ENCODE data around the gene PLPPR1.
"Not testable (repeated sequence)": the region's sequence is repeated elsewhere in the genome, so short reads cannot be mapped to it uniquely, and the experiment has no call there.

PLPPR1 gene

DNA sequence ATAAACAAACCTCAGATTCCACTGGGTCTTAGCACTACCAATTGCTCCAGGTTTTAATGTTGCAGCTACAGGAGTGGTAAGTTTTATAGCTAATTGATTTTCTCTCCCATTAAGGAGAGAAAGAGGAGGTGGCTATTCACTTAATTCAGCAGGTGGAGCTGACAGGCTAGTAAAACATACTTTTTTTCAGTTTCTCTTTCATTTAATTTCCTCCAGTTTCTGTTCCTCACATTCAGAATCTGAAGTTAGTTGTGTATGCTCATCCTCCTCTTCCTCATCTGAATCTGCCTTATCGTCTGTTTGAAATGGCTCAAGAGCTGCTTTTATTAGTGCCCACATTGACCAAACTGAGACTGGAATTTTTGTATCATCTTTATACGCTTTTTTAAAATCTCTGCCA lies 98.0 kb downstream of the PLPPR1 start:
- DNase-seq, result no peak
- no peaks in the 10 kb centered on the region for H3K27me3 Mint-ChIP-seq
- peaks cover 7% of the 10 kb centered on the region for H3K9me3 Mint-ChIP-seq
- no peak overlapping the region for H3K27ac Mint-ChIP-seq
- H3K36me3 Mint-ChIP-seq (ENCODE audit: low read depth), result no peaks in the 10 kb centered on the region
- H3K4me1 Mint-ChIP-seq (ENCODE audit: low read depth), result no peaks in the 10 kb centered on the region
- H3K4me3 Mint-ChIP-seq, result no peak overlapping the region

DNA sequence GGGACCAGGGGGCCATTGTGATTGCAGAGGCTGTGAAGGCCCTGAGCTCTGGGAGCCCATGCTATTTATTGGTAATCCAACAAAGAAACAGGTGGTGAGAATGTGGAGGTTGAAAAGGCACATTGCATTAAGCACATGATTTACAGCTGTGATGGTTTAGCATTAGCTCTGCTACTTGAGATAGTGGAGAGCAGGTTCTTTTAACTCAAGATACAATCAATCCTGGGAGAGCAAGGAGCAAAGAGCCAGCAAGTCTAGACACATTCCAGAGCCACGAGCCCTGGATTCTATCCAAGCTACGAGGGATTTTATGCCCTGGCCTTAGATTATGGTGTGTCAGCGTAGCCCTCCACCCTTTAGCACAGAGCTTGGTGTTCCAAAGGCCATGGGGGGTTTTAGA lies 98.8 kb downstream of the PLPPR1 start:
- not testable (repeated sequence) for H3K4me3 Mint-ChIP-seq; H3K36me3 Mint-ChIP-seq (ENCODE audit: low read depth); H3K4me1 Mint-ChIP-seq (ENCODE audit: low read depth); H3K9me3 Mint-ChIP-seq; H3K27ac Mint-ChIP-seq; DNase-seq; H3K27me3 Mint-ChIP-seq

DNA sequence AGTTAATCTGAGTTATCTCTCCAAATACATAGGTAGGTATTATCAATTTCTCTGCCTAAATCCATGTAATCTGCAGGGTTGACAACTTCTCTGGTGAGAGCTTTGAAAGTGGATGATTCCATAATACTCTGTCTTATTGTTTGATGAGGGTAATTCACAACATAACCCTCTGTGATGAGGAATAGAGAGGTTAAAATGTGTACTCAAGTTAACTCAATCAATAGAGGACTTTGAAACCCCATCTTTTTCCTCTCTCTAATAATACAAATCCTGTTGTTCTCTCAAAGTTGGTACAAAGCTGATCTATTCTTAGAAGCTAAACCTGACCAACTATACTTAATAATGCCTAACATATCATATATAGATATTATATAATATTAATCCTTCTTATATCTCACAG lies 100.1 kb downstream of the PLPPR1 start:
- H3K4me3 Mint-ChIP-seq, result no peak overlapping the region
- no peaks in the 10 kb centered on the region for H3K27me3 Mint-ChIP-seq
- H3K36me3 Mint-ChIP-seq (ENCODE audit: low read depth), result no peaks in the 10 kb centered on the region
- H3K27ac Mint-ChIP-seq, result no peak overlapping the region
- H3K4me1 Mint-ChIP-seq (ENCODE audit: low read depth), result no peaks in the 10 kb centered on the region
- no peak for DNase-seq
- H3K9me3 Mint-ChIP-seq, result no peaks in the 10 kb centered on the region

DNA sequence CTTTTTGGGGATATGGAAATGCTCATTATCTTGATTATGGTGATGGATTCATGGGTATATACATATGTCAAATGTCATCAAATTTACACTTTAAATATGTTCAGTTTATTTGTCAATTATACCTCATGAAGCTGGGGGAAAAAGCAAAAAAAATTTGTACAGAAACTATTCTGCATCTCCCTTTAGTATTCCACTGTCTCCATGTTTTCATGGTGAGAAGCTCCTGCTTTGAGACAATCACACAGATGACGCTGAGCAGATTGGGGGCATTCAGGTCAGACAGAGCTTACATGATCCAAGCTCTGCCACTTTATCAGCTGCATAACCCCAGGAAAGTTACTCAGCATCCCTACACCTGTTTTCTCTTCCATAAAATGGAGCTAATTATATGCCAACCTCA lies 101.5 kb downstream of the PLPPR1 start:
- no peaks in the 10 kb centered on the region for H3K9me3 Mint-ChIP-seq
- H3K27me3 Mint-ChIP-seq, result no peaks in the 10 kb centered on the region
- no peak overlapping the region for H3K27ac Mint-ChIP-seq
- DNase-seq, result no peak
- no peaks in the 10 kb centered on the region for H3K36me3 Mint-ChIP-seq (ENCODE audit: low read depth)
- no peaks in the 10 kb centered on the region for H3K4me1 Mint-ChIP-seq (ENCODE audit: low read depth)
- H3K4me3 Mint-ChIP-seq, result no peak overlapping the region

DNA sequence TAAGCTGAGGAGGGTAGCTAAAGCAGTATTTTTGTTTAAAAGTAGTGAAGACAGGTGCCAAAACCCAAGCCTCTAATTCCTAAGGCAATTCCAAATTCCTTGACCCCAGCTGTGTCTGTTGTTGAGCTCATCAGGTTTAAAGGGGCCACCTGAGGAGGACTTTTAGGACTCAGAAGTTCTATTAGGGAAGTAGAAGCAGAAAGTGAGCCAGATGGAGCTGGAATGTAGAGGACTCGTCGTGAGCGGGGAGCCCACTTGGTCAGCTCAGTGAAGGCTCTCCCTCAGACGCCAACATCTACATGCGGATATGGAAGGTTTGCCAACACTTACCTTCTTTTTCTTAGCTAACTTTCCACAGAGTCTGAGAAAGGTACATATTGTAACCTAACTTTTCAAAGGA lies 102.8 kb downstream of the PLPPR1 start:
- H3K4me3 Mint-ChIP-seq, result no peak overlapping the region
- no peaks in the 10 kb centered on the region for H3K9me3 Mint-ChIP-seq
- DNase-seq, result no peak
- H3K36me3 Mint-ChIP-seq (ENCODE audit: low read depth), result no peaks in the 10 kb centered on the region
- H3K27me3 Mint-ChIP-seq, result no peaks in the 10 kb centered on the region
- H3K27ac Mint-ChIP-seq, result no peak overlapping the region
- H3K4me1 Mint-ChIP-seq (ENCODE audit: low read depth), result no peaks in the 10 kb centered on the region

DNA sequence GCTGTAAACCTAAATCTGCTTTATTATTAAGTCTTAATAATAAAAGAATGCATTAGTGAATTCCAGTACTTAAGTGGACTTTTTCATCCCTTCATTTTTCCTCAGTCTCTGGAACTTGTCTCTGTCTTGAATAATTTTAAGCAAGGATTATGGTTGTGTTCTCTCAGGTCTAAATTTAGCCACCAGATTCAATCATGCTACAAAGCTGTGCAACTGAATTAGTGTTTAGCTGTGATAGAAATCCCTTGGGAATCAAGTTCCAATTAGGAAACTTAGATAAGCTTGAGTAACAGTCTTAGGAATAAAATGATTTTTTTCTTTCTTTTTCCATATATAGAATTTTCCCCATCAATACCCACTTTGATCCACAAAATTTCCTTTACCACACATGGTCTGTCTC lies 104.3 kb downstream of the PLPPR1 start:
- H3K27me3 Mint-ChIP-seq, result no peaks in the 10 kb centered on the region
- no peak overlapping the region for H3K27ac Mint-ChIP-seq
- no peaks in the 10 kb centered on the region for H3K9me3 Mint-ChIP-seq
- H3K36me3 Mint-ChIP-seq (ENCODE audit: low read depth), result no peaks in the 10 kb centered on the region
- no peak overlapping the region for H3K4me3 Mint-ChIP-seq
- DNase-seq, result no peak
- H3K4me1 Mint-ChIP-seq (ENCODE audit: low read depth), result no peaks in the 10 kb centered on the region

DNA sequence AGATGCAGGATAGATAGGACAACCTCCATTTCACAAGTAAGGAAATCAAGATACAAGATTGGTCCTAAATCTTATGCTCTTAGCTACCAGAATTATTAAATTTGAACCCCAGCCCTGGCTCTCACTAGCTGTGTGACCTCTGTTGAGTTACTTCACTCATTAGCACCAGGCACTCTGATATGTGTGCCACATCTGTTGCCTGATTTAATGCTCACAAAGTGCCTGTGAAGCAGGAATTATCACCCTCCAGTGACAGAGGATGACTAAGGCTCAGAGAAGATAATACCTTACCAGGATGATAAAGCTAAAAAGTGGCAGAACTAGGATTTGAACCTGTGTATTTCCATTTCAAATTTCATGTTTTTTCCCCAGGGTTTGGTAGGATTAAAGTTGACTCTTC lies 110.0 kb downstream of the PLPPR1 start:
- Mint-ChIP-seq H3K36me3 (ENCODE audit: low read depth) (no peaks in the 10 kb centered on the region), H3K9me3 (no peaks in the 10 kb centered on the region), H3K4me1 (ENCODE audit: low read depth) (no peaks in the 10 kb centered on the region), H3K27ac (no peak overlapping the region), H3K27me3 (no peaks in the 10 kb centered on the region), H3K4me3 (no peak overlapping the region)
- no peak for DNase-seq

DNA sequence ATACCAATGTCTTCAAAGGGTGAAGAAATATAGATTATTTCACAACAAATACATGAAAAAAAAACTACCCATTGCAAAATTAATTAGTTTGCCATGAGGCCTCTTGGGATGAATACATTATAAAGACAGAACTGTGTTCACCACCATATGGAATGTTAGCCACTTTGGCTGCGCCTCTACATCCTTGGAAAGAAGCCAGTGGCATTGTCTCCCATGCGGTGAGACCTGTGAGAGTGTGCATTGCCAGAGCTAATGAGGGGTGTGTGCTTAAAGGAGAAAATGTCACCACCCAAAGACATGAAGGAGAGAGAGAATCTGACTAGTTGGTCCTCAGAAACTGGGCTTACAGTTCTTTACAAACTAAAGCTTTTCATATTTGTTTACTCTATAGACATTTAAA lies 110.6 kb downstream of the PLPPR1 start:
- Mint-ChIP-seq H3K9me3 (no peaks in the 10 kb centered on the region), H3K27me3 (no peaks in the 10 kb centered on the region), H3K4me3 (no peak overlapping the region), H3K27ac (no peak overlapping the region), H3K36me3 (ENCODE audit: low read depth) (no peaks in the 10 kb centered on the region), H3K4me1 (ENCODE audit: low read depth) (no peaks in the 10 kb centered on the region)
- no peak for DNase-seq

DNA sequence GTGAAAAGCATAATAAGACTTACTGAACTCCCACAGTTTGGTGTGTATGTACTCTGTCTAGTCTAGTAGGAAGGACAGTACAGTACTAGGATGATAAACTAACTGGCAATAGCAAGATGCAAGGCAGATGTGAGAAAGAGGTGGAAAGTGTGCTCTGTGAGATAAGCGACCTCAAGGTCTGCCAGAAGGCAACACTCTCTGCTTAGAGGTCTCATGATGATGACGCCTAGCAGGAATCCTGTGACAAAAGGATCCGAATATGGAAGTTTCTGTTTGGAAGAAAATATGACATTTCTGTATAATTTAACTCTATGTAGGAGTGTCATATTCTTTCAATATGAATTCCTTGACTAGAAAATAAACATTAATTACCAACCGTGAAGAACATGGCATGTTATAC lies 112.2 kb downstream of the PLPPR1 start:
- Mint-ChIP-seq H3K36me3 (ENCODE audit: low read depth) (no peaks in the 10 kb centered on the region), H3K4me1 (ENCODE audit: low read depth) (no peaks in the 10 kb centered on the region), H3K27me3 (no peaks in the 10 kb centered on the region), H3K27ac (no peak overlapping the region), H3K4me3 (no peak overlapping the region), H3K9me3 (no peaks in the 10 kb centered on the region)
- no peak for DNase-seq

DNA sequence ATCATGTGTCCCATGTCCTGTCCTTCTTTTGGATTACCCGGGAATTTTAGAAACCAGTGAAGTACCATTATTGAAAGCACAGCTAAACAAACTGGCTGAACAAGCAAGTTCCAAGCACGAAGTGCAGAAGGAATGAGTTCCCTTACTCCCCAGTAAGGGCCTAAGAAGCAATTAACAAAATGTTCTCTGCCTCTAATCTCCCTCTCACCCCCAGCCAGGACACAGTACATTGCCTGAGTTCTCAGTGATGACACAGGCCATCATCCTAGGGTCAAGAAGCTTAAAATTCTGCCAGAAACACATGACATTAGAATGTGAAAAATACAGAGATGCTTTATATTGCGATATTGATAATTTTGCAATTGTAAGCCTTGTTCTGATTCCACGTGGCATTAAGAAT lies 118.0 kb downstream of the PLPPR1 start:
- H3K4me1 Mint-ChIP-seq (ENCODE audit: low read depth), result no peaks in the 10 kb centered on the region
- H3K36me3 Mint-ChIP-seq (ENCODE audit: low read depth), result no peaks in the 10 kb centered on the region
- H3K4me3 Mint-ChIP-seq, result no peak overlapping the region
- DNase-seq, result no peak
- H3K27me3 Mint-ChIP-seq, result no peaks in the 10 kb centered on the region
- peaks cover 4% of the 10 kb centered on the region for H3K9me3 Mint-ChIP-seq
- no peak overlapping the region for H3K27ac Mint-ChIP-seq

DNA sequence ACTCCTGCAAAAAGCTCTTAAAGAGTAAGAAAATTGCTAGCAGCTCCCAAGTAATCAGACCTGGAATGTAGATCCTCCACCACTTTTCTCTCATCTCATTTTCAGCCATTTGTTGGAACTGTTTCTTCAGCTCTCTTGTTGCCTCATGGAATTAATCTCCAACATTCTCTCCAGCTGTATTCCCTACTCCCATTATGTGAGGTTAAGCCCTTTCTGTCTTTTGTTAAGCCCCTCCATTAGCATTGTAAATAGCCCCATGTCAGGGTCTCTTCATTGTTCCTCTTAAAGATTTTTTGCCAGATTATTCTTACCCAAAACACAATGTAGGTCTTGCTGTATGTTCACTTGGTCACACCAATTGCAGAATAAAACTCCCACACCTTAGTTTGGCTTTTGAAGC lies 119.8 kb downstream of the PLPPR1 start:
- Mint-ChIP-seq H3K27ac (no peak overlapping the region), H3K36me3 (ENCODE audit: low read depth) (no peaks in the 10 kb centered on the region), H3K9me3 (peaks cover 6% of the 10 kb centered on the region), H3K27me3 (no peaks in the 10 kb centered on the region), H3K4me1 (ENCODE audit: low read depth) (no peaks in the 10 kb centered on the region), H3K4me3 (no peak overlapping the region)
- no peak for DNase-seq

DNA sequence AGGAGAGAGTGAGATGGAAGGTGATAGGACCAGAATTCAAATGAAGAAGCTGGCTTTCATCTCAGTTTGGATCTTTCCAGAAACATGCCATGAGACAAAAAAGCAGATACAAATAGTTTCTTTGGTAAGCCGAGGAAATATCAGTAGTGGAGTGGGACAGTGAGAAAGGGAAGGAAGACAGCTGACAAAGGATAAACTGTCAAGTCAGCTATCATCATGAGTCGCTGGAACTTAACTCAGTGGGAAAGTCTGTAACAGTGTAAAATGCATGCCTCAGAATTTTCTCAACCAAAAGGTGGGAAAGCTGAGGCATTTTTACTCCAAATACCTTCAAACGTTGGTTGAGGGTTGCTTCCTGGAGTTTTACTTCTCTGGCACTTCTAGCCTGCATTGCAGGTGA lies 129.8 kb downstream of the PLPPR1 start:
- Mint-ChIP-seq H3K27ac (no peak overlapping the region), H3K27me3 (no peaks in the 10 kb centered on the region), H3K36me3 (ENCODE audit: low read depth) (no peaks in the 10 kb centered on the region), H3K9me3 (no peaks in the 10 kb centered on the region), H3K4me3 (no peak overlapping the region), H3K4me1 (ENCODE audit: low read depth) (no peaks in the 10 kb centered on the region)
- no peak for DNase-seq

DNA sequence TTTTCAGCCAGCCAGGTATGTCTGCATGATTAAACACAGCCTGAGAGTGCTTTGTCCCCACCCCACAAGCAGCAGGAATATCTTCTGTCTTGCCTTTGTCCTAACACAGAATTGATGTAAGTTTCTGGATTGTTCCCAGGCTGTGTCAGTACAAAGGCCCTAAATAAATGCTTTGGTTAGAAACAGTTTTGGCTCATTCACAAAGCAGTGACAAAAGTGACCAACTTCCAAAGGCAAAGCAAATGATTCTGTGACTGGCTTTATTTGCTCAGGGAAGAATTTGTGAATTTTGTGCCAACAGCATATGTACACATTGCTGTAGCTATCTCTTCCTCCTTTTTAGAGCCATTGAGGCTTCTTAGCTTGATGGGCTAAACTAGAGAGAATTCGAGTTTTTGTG lies 133.7 kb downstream of the PLPPR1 start:
- no peaks in the 10 kb centered on the region for H3K27me3 Mint-ChIP-seq
- H3K4me1 Mint-ChIP-seq (ENCODE audit: low read depth), result no peaks in the 10 kb centered on the region

DNA sequence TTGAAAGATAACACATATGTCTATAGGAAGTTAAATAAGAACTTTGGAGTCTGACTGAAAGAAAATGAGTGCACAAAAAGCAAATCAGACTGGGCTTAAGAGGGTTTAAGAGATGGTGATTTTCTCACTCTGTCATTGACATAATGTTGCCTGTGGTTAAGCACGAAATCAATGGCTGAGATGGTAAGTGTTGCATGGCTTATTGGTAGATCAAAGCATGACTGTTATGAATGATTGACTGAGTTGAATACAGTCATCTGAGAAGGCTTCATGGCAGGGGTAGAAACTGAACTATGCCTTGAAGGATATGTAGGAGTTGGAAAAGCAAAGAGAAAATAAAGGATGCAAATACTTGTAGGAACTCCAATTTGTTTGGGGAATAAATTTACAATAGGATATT lies 136.6 kb downstream of the PLPPR1 start:
- H3K9me3 Mint-ChIP-seq, result no peaks in the 10 kb centered on the region

More for the DNA sequence above, 133.7 kb downstream of the PLPPR1 start:
- no peak for DNase-seq
- no peak overlapping the region for H3K27ac Mint-ChIP-seq
- H3K4me3 Mint-ChIP-seq, result no peak overlapping the region
- H3K9me3 Mint-ChIP-seq, result no peaks in the 10 kb centered on the region
- H3K36me3 Mint-ChIP-seq (ENCODE audit: low read depth), result no peaks in the 10 kb centered on the region

DNA sequence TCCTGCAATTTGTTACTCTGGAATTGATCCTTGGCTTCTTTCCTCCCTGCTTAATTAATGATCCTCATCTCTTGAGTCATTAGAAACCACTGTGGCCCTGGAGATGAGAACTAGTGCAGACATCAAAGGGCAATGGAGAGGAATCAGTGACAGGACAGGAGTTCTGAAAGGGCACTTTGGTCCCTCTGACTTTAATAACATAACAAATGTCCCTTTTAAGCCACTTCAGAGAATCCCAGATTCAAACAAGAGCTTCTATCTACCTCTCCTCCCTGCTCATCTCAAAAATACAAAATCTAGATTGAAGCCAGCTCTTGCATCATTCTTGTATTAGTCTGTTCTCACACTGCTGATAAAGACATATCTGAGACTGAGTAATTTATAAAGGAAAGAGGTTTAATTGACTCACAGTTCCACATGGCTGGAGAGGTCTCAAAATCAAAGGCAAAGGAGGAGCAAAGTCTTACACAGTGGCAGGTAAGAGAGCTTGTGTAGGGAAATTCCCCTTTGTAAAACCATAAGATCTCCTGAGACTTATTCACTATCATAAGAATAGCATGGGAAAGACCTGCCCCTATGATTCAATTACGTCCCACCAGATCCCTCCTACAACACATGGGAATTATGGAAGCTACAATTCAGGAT lies 139.1 kb downstream of the PLPPR1 start:
- Mint-ChIP-seq H3K4me3 (no peak overlapping the region), H3K27me3 (no peaks in the 10 kb centered on the region), H3K36me3 (ENCODE audit: low read depth) (no peaks in the 10 kb centered on the region), H3K27ac (no peak overlapping the region), H3K9me3 (no peaks in the 10 kb centered on the region), H3K4me1 (ENCODE audit: low read depth) (no peaks in the 10 kb centered on the region)
- DNase-seq, result no peak

More for the DNA sequence above, 136.6 kb downstream of the PLPPR1 start:
- no peak overlapping the region for H3K27ac Mint-ChIP-seq
- no peaks in the 10 kb centered on the region for H3K4me1 Mint-ChIP-seq (ENCODE audit: low read depth)
- DNase-seq, result no peak
- no peak overlapping the region for H3K4me3 Mint-ChIP-seq
- H3K36me3 Mint-ChIP-seq (ENCODE audit: low read depth), result no peaks in the 10 kb centered on the region
- no peaks in the 10 kb centered on the region for H3K27me3 Mint-ChIP-seq

DNA sequence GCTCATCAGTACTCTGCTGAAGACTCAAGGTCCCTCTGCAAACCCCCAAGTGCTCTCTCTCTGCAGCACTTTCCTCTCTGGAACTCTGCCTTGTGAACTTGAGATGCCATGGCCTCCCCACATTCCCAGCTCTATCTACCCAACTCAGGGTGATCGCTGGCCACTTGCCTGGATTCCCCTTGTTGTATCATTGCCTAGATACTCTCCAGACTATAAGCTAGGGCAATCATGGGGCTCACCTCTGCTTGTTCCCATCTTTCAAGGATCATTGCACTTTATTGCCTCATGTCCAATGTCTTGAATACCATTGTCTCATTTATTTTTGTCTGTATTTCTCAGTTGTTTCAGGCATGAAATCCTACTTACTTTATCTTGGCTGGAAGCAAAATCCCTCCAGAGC lies 144.1 kb downstream of the PLPPR1 start:
- no peak for DNase-seq
- Mint-ChIP-seq H3K27me3 (peaks cover 3% of the 10 kb centered on the region), H3K9me3 (peaks cover 2% of the 10 kb centered on the region), H3K27ac (no peak overlapping the region), H3K4me1 (ENCODE audit: low read depth) (no peaks in the 10 kb centered on the region), H3K36me3 (ENCODE audit: low read depth) (no peaks in the 10 kb centered on the region), H3K4me3 (no peak overlapping the region)
